B cell (primary cell): ENCODE data around the gene SLC35A5. TPM values are rescaled to one million over a fixed set of nuclear protein-coding genes. Genes with fewer than 3 reads are reported as not detected.

Experiments
- ATAC-seq: fragments of 200-7000 bp; cut with Tn5 transposase; one replicate; pipeline ENCODE4 v1.10.0; 2021; ENCODE audit warnings: low read depth, mild to moderate bottlenecking, moderate number of reproducible peaks, moderate library complexity
- CTCF ChIA-PET: fragments of 350-600 bp; sonication (Branson Sonifier 250); formaldehyde crosslinking; loops from one replicate; lab custom pipeline; 2021; ENCODE audit warnings: antibody characterized with exemption, inconsistent platforms; lab: Charles Lee
- POLR2A ChIA-PET: fragments of 350-600 bp; sonication (Branson Sonifier 250); formaldehyde crosslinking; loops from one replicate; lab custom pipeline; 2021; ENCODE audit warnings: antibody characterized with exemption; lab: Charles Lee
- DNase-seq: peaks from one replicate; pipeline ENCODE4 v3.0.0; 2013
- H2AFZ ChIP-seq: 2 replicates; pipeline ENCODE4 v1.6.1; 2012; ENCODE audit warnings: mild to moderate bottlenecking, low read depth, low read length; ENCODE audit not compliant: insufficient read depth, poor library complexity, severe bottlenecking
- H3K27ac ChIP-seq, 2 donors: 1 replicate in 1 of 2; 2 replicates in 1 of 2; pipeline ENCODE4 v1.5.1; 2012 to 2013; ENCODE audit warnings: low read length in 2 of 2, mild to moderate bottlenecking in 2 of 2, moderate library complexity in 1 of 2
- H3K27me3 ChIP-seq, 4 experiments: fragments of 200-600 bp in 1 of 4; sonication (generic) in 1 of 4; replicated peaks in 1 of 4; 1 replicate in 2 of 4; 2 replicates in 2 of 4; pipeline versions ENCODE4 v1.6.1 to v1.7.0; 2013 to 2016; ENCODE audit warnings: low read length in 3 of 4, mild to moderate bottlenecking in 2 of 4, mixed read lengths in 1 of 4, moderate library complexity in 1 of 4; ENCODE audit not compliant: insufficient read depth in 4 of 4, control insufficient read depth in 3 of 4; ENCODE audit errors: control extremely low read depth in 1 of 4
- H3K36me3 ChIP-seq, 2 experiments: replicated peaks in 1 of 2; 1 replicate in 1 of 2; 2 replicates in 1 of 2; pipeline versions ENCODE4 v1.6.1 to v1.7.1; 2013; ENCODE audit warnings: low read length in 1 of 2; ENCODE audit not compliant: insufficient read depth in 2 of 2, control insufficient read depth in 1 of 2; ENCODE audit errors: control extremely low read depth in 1 of 2, extremely low read depth in 1 of 2
- H3K4me1 ChIP-seq, 2 donors: fragments of 200-600 bp in 1 of 2; sonication (generic) in 1 of 2; 1 replicate in 1 of 2; 2 replicates in 1 of 2; pipeline versions ENCODE4 v1.5.1 to v1.6.1; 2013 to 2017; ENCODE audit warnings: low read length in 2 of 2; ENCODE audit not compliant: control insufficient read depth in 2 of 2, insufficient read depth in 2 of 2
- H3K4me2 ChIP-seq: replicated peaks from 2 replicates; pipeline ENCODE3; 2012; ENCODE audit warnings: mild to moderate bottlenecking, low read depth, low read length; ENCODE audit not compliant: poor library complexity, severe bottlenecking
- H3K4me3 ChIP-seq, 5 experiments: fragments of 200-600 bp in 1 of 5; sonication (generic) in 1 of 5; 1 replicate in 3 of 5; 2 replicates in 2 of 5; pipeline versions ENCODE4 v1.5.1 to v1.7.0; 2011 to 2016; ENCODE audit warnings: low read length in 4 of 5, mild to moderate bottlenecking in 4 of 5, low read depth in 2 of 5, control low read depth in 1 of 5, moderate library complexity in 1 of 5; ENCODE audit not compliant: insufficient read depth in 1 of 5; ENCODE audit errors: control extremely low read depth in 1 of 5, extremely low read depth in 1 of 5
- H3K79me2 ChIP-seq: fragments of 200-600 bp; sonication (generic); one replicate; pipeline ENCODE4 v1.6.0; 2016; ENCODE audit warnings: low read length; ENCODE audit not compliant: control insufficient read depth, insufficient read depth
- H3K9ac ChIP-seq: fragments of 200-600 bp; sonication (generic); 2 replicates; pipeline ENCODE4 v1.6.1; 2017; ENCODE audit warnings: mild to moderate bottlenecking, low read length, moderate library complexity
- H3K9me3 ChIP-seq, 3 donors: one replicate each; pipeline versions ENCODE4 v1.6.1 to v1.7.1; 2013; ENCODE audit warnings: low read length in 2 of 3; ENCODE audit not compliant: control insufficient read depth in 2 of 3, insufficient read depth in 1 of 3; ENCODE audit errors: control extremely low read depth in 1 of 3
- H4K20me1 ChIP-seq: 2 replicates; pipeline ENCODE4 v1.6.0; 2012; ENCODE audit warnings: mild to moderate bottlenecking, low read length; ENCODE audit not compliant: insufficient read depth, control insufficient read depth, poor library complexity, severe bottlenecking
- H3K27ac Mint-ChIP-seq: one replicate; pipeline ENCODE4 v1.8.0; 2021; ENCODE audit warnings: mixed read lengths
- H3K27me3 Mint-ChIP-seq: one replicate; pipeline ENCODE4 v1.8.0; 2021; ENCODE audit warnings: mixed read lengths
- H3K4me1 Mint-ChIP-seq: one replicate; pipeline ENCODE4 v1.8.0; 2021; ENCODE audit warnings: mixed read lengths
- H3K4me3 Mint-ChIP-seq: one replicate; pipeline ENCODE4 v1.8.0; 2021; ENCODE audit warnings: mixed read lengths
- H3K9me3 Mint-ChIP-seq: one replicate; pipeline ENCODE4 v1.8.0; 2022; ENCODE audit warnings: mixed read lengths; ENCODE audit not compliant: insufficient read depth
- CTCF ChIP-seq: fragments of 200-600 bp; IDR thresholded peaks from one replicate; pipeline ENCODE4 v1.8.0; 2022; ENCODE audit warnings: antibody characterized with exemption, mild to moderate bottlenecking
- EZH2 ChIP-seq: IDR thresholded peaks from 2 replicates; pipeline ENCODE4 v1.6.1; 2012; ENCODE audit warnings: borderline replicate concordance, low read depth, mild to moderate bottlenecking, moderate library complexity, low read length; ENCODE audit not compliant: insufficient read depth, poor library complexity, severe bottlenecking
- WGBS: methylation state at CpG from one replicate; pipeline ENCODE4 v1.1.5; 2013; ENCODE audit warnings: missing lambda C conversion rate; ENCODE audit not compliant: insufficient coverage; 5-methylcytosine and 5-hydroxymethylcytosine counted together
- intact Hi-C: fragments of 100-400 bp; cut with micrococcal nuclease; formaldehyde crosslinking; loops from one replicate; pipeline ENCODE4 v1.10.0; 2022
- polyA plus RNA-seq: library from polyadenylated mRNA; depleted of rRNA; stranded (reverse); fragments of >200 nt; gene quantifications from 2 replicates; pipeline ENCODE4 v1.2.3, GENCODE V29; 2012
- total RNA-seq, 2 donors: library from RNA; stranded (reverse); fragments of 120-200 nt in 1 of 2; gene quantifications; 1 replicate in 1 of 2; 2 replicates in 1 of 2; pipeline versions ENCODE4 v1.2.3 to v1.2.4, GENCODE V29; 2013 to 2022

SLC35A5 gene
- total and polyA plus RNA-seq, 2 donors (not counting 1 experiment from before 2014, with no cell fraction given): 15.4 to 34.9 TPM

GRCh38 chr3:112560721-112561483 is 943 bp upstream of the SLC35A5 start:
- Histone ChIP-seq H3K4me1 (peaks cover 23 to 35% of the 10 kb centered on the region in 2 donors), H3K9me3 (no peaks in the 10 kb centered on the region), H3K27ac (peak overlapping the region; percentile 93 to 96), H3K9ac (peak overlapping the region; percentile 91), H3K36me3 (peaks cover 8 to 12% of the 10 kb centered on the region in 2 experiments), H3K79me2 (peaks cover 75% of the 10 kb centered on the region), H4K20me1 (peaks cover 15% of the 10 kb centered on the region), H3K4me2 (peak overlapping the region; percentile 86), H3K4me3 (peak overlapping the region; percentile 75 to 99 (median 94)), H3K27me3 (no peaks in the 10 kb centered on the region), H2AFZ (peak overlapping the region; percentile 89)
- Mint-ChIP-seq H3K4me3 (peak overlapping the region; percentile 99), H3K27me3 (no peaks in the 10 kb centered on the region), H3K4me1 (peaks cover 52% of the 10 kb centered on the region), H3K27ac (peak overlapping the region; percentile 100), H3K9me3 (no peaks in the 10 kb centered on the region)
- POLR2A ChIA-PET: interaction anchor here (0.7 to 2.0 kb wide), 5 partner anchors 18 to 1186 kb away, joined by 3 to 18 read pairs (median 4); partner anchors contain the start of genes ATP6V1A and BTLA
- intact Hi-C loops: loop anchor here (1.0 to 10.0 kb wide), 6 partner anchors 434 to 1891 kb away; partner anchors contain the start of genes ATP6V1A, NAA50 and SIDT1
- no peak for TF ChIP-seq CTCF
- WGBS: under 1% methylated on average over 26 of the region's 29 CpGs
- DNase-seq (no peak), ATAC-seq (peak; percentile 3)
- CTCF ChIA-PET: interaction anchor here (0.9 to 2.4 kb wide), 7 partner anchors 18 to 449 kb away, joined by 3 to 11 read pairs (median 4); partner anchors contain the start of genes CD200R1, GTPBP8 and SLC9C1

- H4K20me1 ChIP-seq: peaks cover 13% of the 10 kb centered on the region
- H3K4me2 ChIP-seq: peak overlapping the region; percentile 86
- Mint-ChIP-seq H3K27ac (peak overlapping the region; percentile 100), H3K4me3 (peak overlapping the region; percentile 99), H3K4me1 (peaks cover 50% of the 10 kb centered on the region), H3K27me3 (no peaks in the 10 kb centered on the region), H3K9me3 (no peaks in the 10 kb centered on the region)
- DNase-seq (no peak), ATAC-seq (peak; percentile 54)
- H3K36me3 ChIP-seq: peaks cover 10 to 15% of the 10 kb centered on the region in 2 experiments
- TF ChIP-seq CTCF (no peak), EZH2 (no peak)
- peaks cover 77% of the 10 kb centered on the region for H3K79me2 ChIP-seq
- H3K27ac ChIP-seq: peak overlapping the region; percentile 93 to 96
- peak overlapping the region; percentile 91 for H3K9ac ChIP-seq
- under 1% methylated on average over 29 of the region's 29 CpGs for WGBS
- no peaks in the 10 kb centered on the region for H3K9me3 ChIP-seq
- H3K4me3 ChIP-seq: peak overlapping the region; percentile 75 to 99 (median 94)
- intact Hi-C loops: loop anchor here (1.0 to 10.0 kb wide), 6 partner anchors 434 to 1891 kb away; partner anchors contain the start of genes ATP6V1A, NAA50 and SIDT1
- H2AFZ ChIP-seq: peak overlapping the region; percentile 89
- CTCF ChIA-PET: interaction anchor here (0.9 to 2.4 kb wide), 6 partner anchors 17 to 450 kb away, joined by 3 to 11 read pairs (median 4); partner anchors contain the start of genes CD200R1, GTPBP8 and SLC9C1
- H3K27me3 ChIP-seq: no peaks in the 10 kb centered on the region
- POLR2A ChIA-PET: interaction anchor here (0.7 to 2.0 kb wide), 5 partner anchors 17 to 1186 kb away, joined by 3 to 18 read pairs (median 4); partner anchors contain the start of genes ATP6V1A and BTLA
- peaks cover 23 to 34% of the 10 kb centered on the region in 2 donors for H3K4me1 ChIP-seq
These were observed 436 bp upstream of the SLC35A5 start for GRCh38 chr3:112561484-112561733.
